Activated CD8-positive, alpha-beta memory T cell treated with anti-CD3 and anti-CD28 coated beads for 48 hours (primary cell): ENCODE data around the gene HS6ST2.
A peak's percentile ranks its signal among the peaks of the same experiment; 100 is the strongest.

Experiments
- DNase-seq, 3 experiments: peaks; one replicate each; pipeline ENCODE4 v3.0.0-alpha.2; 2020; ENCODE audit warnings: low read depth in 2 of 3, low spot score in 2 of 3

The HS6ST2 gene

GRCh38 chrX:132745593-132745992 is 212.8 kb downstream of the HS6ST2 start:
- DNase-seq, result no peak

GRCh38 chrX:132744470-132744869 is 214.0 kb downstream of the HS6ST2 start:
- DNase-seq, result no peak

- DNase-seq, result no peak
Observed at GRCh38 chrX:132743086-132743485, 215.3 kb downstream of the HS6ST2 start.

- no peak for DNase-seq
Observed at GRCh38 chrX:132742246-132742645, 216.2 kb downstream of the HS6ST2 start.

- no peak for DNase-seq
Observed at GRCh38 chrX:132741689-132742088, 216.7 kb downstream of the HS6ST2 start.

- DNase-seq, result no peak
Observed at GRCh38 chrX:132740316-132741123, 217.9 kb downstream of the HS6ST2 start.

GRCh38 chrX:132738951-132739350 is 219.5 kb downstream of the HS6ST2 start:
- no peak for DNase-seq

GRCh38 chrX:132737743-132738142 is 220.7 kb downstream of the HS6ST2 start:
- peak in 2 of 3 experiments; percentile 8 to 18 for DNase-seq

- no peak for DNase-seq
Observed at GRCh38 chrX:132732236-132732635, 226.2 kb downstream of the HS6ST2 start.

GRCh38 chrX:132730726-132731125 is 227.7 kb downstream of the HS6ST2 start:
- DNase-seq, result no peak

- DNase-seq, result no peak
Observed at GRCh38 chrX:132730266-132730665, 228.2 kb downstream of the HS6ST2 start.

- DNase-seq, result no peak
Observed at GRCh38 chrX:132728296-132728695, 230.1 kb downstream of the HS6ST2 start.

GRCh38 chrX:132718431-132718958 is 239.9 kb downstream of the HS6ST2 start:
- DNase-seq, result no peak

- no peak for DNase-seq
Observed at GRCh38 chrX:132716006-132716405, 242.4 kb downstream of the HS6ST2 start.

- DNase-seq, result no peak
Observed at GRCh38 chrX:132714913-132715312, 243.5 kb downstream of the HS6ST2 start.

- DNase-seq, result no peak
Observed at GRCh38 chrX:132712350-132712749, 246.1 kb downstream of the HS6ST2 start.

- DNase-seq, result no peak
Observed at GRCh38 chrX:132710656-132711155, 247.7 kb downstream of the HS6ST2 start.

GRCh38 chrX:132708529-132708928 is 249.9 kb downstream of the HS6ST2 start:
- no peak for DNase-seq

- no peak for DNase-seq
Observed at GRCh38 chrX:132704769-132705168, 253.7 kb downstream of the HS6ST2 start.

- DNase-seq, result no peak
Observed at GRCh38 chrX:132694382-132694781, 264.0 kb downstream of the HS6ST2 start.

- DNase-seq, result no peak
Observed at GRCh38 chrX:132692526-132692925, 265.9 kb downstream of the HS6ST2 start.

GRCh38 chrX:132692066-132692465 is 266.4 kb downstream of the HS6ST2 start:
- no peak for DNase-seq
